Esophagus squamous epithelium (tissue), 5 donors: Measurements from ENCODE around the gene PTPN13. TPM values are rescaled to one million over a fixed set of nuclear protein-coding genes. Genes with fewer than 3 reads are reported as not detected.

Experiments used
- DNase-seq: peaks from one replicate; lab custom pipeline; 2025; lab: John Stamatoyannopoulos, UW
- H3K27ac ChIP-seq, 4 donors: fragments of 200-600 bp; sonication (generic); one replicate each; pipeline ENCODE4 v1.5.1; 2016 to 2019; ENCODE audit warnings: mild to moderate bottlenecking in 1 of 4
- H3K27me3 ChIP-seq, 4 donors: fragments of 200-600 bp; sonication (generic); 1 replicate in 3 of 4; 2 replicates in 1 of 4; pipeline versions ENCODE4 v1.5.1 to v1.6.0; 2017 to 2021; ENCODE audit warnings: antibody characterized with exemption in 1 of 4
- H3K36me3 ChIP-seq, 3 donors: fragments of 200-600 bp; sonication (generic); one replicate each; pipeline ENCODE4 v1.5.1; 2016 to 2019
- H3K4me1 ChIP-seq, 3 donors: fragments of 200-600 bp; sonication (generic); one replicate each; pipeline ENCODE4 v1.5.1; 2017 to 2019
- H3K4me3 ChIP-seq, 4 donors: fragments of 200-600 bp; sonication (generic); 1 replicate in 3 of 4; 2 replicates in 1 of 4; pipeline ENCODE4 v1.5.1; 2016 to 2019; ENCODE audit warnings: mild to moderate bottlenecking in 2 of 4, moderate library complexity in 1 of 4
- H3K9me3 ChIP-seq, 3 donors: fragments of 200-600 bp; sonication (generic); one replicate each; pipeline ENCODE4 v1.5.1; 2016 to 2019
- POLR2A ChIP-seq, 4 donors: fragments of 450-650 bp; IDR thresholded peaks; one replicate each; pipeline ENCODE4 v1.6.1; 2017; ENCODE audit warnings: antibody characterized with exemption in 4 of 4, mild to moderate bottlenecking in 4 of 4, moderate library complexity in 3 of 4
- WGBS, 2 donors: methylation state at CpG; one replicate each; pipeline ENCODE4 v1.1.5; 2018; 5-methylcytosine and 5-hydroxymethylcytosine counted together
- intact Hi-C: fragments of 100-400 bp; cut with DNase I; formaldehyde crosslinking; loops from one replicate; pipeline ENCODE4 v1.15.0; 2022
- total RNA-seq, 4 donors: library from RNA; depleted of rRNA; stranded (reverse); fragments of >200 nt; gene quantifications; one replicate each; pipeline ENCODE4 v1.1.0, GENCODE V29; 2016
- TF ChIP-seq, protein P1 (sequence below), 6 experiments: fragments of 450-650 bp in 4 of 6; fragments of 200-600 bp in 2 of 6; sonication (generic) in 2 of 6; IDR thresholded peaks; one replicate each; pipeline ENCODE4 v1.5.1; 2016 to 2019; ENCODE audit warnings: antibody characterized with exemption in 6 of 6, mild to moderate bottlenecking in 4 of 6, moderate library complexity in 4 of 6
- donor health status: DM: yes; HTN: yes; CAD: no.

The PTPN13 gene
- total RNA-seq, 4 donors from 2014 or later, result 44.8 to 94.9 (median 66.7) TPM

DNA sequence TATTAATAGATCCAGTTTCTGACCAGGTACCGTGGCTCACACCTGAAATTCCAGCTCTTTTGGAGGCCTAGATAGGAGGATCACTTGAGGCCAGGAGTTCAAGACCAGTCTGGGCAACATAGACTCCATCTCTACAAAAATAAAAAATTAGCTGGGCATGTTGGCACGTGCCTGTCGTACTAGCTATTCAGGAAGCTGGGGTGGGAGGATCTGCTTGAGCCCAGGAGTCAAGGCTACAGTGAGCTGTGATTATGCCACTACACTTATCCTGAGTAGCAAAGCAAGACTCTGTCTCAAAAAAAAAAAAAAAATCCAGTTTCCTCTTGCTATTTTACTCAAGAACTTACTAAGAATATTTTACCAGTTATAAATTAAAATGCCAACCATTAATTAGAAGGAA, 163.4 kb downstream of the PTPN13 start:
- no peak overlapping the region for H3K27ac ChIP-seq
- no peak for DNase-seq
- H3K4me3 ChIP-seq, result no peak overlapping the region
- H3K27me3 ChIP-seq, result no peaks in the 10 kb centered on the region
- H3K9me3 ChIP-seq, result no peaks in the 10 kb centered on the region
- no peak for TF ChIP-seq POLR2A (IDR thresholded peaks at IDR 0.05)
- TF ChIP-seq, protein P1, sequence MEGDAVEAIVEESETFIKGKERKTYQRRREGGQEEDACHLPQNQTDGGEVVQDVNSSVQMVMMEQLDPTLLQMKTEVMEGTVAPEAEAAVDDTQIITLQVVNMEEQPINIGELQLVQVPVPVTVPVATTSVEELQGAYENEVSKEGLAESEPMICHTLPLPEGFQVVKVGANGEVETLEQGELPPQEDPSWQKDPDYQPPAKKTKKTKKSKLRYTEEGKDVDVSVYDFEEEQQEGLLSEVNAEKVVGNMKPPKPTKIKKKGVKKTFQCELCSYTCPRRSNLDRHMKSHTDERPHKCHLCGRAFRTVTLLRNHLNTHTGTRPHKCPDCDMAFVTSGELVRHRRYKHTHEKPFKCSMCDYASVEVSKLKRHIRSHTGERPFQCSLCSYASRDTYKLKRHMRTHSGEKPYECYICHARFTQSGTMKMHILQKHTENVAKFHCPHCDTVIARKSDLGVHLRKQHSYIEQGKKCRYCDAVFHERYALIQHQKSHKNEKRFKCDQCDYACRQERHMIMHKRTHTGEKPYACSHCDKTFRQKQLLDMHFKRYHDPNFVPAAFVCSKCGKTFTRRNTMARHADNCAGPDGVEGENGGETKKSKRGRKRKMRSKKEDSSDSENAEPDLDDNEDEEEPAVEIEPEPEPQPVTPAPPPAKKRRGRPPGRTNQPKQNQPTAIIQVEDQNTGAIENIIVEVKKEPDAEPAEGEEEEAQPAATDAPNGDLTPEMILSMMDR (IDR thresholded peaks at IDR 0.05), result no peak
- WGBS, 2 donors, result 56 to 68% methylated on average over 3 of the region's 3 CpGs
- no peaks in the 10 kb centered on the region for H3K4me1 ChIP-seq
- peaks cover 0 to 77% (median 5%) of the 10 kb centered on the region in 3 donors for H3K36me3 ChIP-seq
- intact Hi-C loops, result no loop called here

DNA sequence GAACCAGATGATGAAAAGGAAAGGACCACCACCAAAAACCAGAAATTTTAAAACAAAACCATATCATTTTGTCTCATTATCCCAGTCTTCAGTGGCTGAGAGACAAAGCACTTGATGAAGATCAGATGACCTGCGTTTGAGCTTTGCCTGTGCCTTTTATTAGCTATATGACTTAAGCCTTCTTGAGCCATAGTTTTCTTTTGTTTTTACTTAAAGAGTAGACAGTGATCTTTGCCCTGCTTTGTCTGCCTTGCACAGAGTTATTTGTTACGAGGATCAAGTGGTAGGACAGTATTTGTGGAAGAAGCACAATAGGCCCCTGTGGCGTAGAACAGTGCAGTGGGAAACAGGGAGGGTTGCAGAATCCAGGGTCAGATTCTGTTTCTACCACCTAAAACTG, 165.2 kb downstream of the PTPN13 start:
- no peak overlapping the region for H3K4me3 ChIP-seq
- H3K36me3 ChIP-seq, result peaks cover 0 to 77% (median 0%) of the 10 kb centered on the region in 3 donors
- intact Hi-C loops, result no loop called here
- H3K27ac ChIP-seq, result no peak overlapping the region
- no peaks in the 10 kb centered on the region for H3K4me1 ChIP-seq
- DNase-seq, result no peak
- no peaks in the 10 kb centered on the region for H3K9me3 ChIP-seq
- TF ChIP-seq POLR2A (IDR thresholded peaks at IDR 0.05), result no peak
- TF ChIP-seq, protein P1 (IDR thresholded peaks at IDR 0.05), result no peak
- H3K27me3 ChIP-seq, result no peaks in the 10 kb centered on the region
- WGBS, 2 donors, result 95% methylated on average over 3 of the region's 3 CpGs

DNA sequence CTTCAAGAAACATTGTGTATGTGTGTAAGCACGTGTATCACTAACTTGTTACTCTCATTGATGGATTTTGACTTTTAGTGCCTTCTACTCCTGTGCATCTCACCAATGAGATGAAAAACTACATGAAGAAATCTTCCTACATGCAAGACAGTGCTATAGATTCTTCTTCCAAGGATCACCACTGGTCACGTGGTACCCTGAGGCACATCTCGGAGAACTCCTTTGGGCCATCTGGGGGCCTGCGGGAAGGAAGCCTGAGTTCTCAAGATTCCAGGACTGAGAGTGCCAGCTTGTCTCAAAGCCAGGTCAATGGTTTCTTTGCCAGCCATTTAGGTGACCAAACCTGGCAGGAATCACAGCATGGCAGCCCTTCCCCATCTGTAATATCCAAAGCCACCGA, 168.5 kb downstream of the PTPN13 start:
- TF ChIP-seq, protein P1 (IDR thresholded peaks at IDR 0.05), result no peak
- no peak for TF ChIP-seq POLR2A (IDR thresholded peaks at IDR 0.05)
- intact Hi-C loops, result no loop called here
- Histone ChIP-seq H3K27me3 (no peaks in the 10 kb centered on the region), H3K4me1 (no peaks in the 10 kb centered on the region), H3K4me3 (no peak overlapping the region), H3K9me3 (no peaks in the 10 kb centered on the region), H3K36me3 (peaks cover 0 to 94% (median 8%) of the 10 kb centered on the region in 3 donors), H3K27ac (no peak overlapping the region)
- 94 to 100% methylated on average over 2 to 4 of the region's 5 CpGs for WGBS, 2 donors
- no peak for DNase-seq

DNA sequence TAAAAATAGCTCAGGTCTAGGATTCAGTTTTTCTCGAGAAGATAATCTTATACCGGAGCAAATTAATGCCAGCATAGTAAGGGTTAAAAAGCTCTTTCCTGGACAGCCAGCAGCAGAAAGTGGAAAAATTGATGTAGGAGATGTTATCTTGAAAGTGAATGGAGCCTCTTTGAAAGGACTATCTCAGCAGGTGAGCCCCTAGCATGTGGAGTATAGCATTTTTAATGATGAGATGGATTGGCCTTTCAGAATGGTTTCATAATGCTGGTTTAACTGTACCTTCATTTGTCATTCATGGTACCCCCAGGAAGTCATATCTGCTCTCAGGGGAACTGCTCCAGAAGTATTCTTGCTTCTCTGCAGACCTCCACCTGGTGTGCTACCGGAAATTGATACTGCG, 175.7 kb downstream of the PTPN13 start:
- Histone ChIP-seq H3K4me3 (no peak overlapping the region), H3K36me3 (peaks cover 0 to 100% (median 15%) of the 10 kb centered on the region in 3 donors), H3K9me3 (no peaks in the 10 kb centered on the region), H3K4me1 (no peaks in the 10 kb centered on the region), H3K27me3 (no peaks in the 10 kb centered on the region), H3K27ac (no peak overlapping the region)
- TF ChIP-seq, protein P1 (IDR thresholded peaks at IDR 0.05), result no peak
- TF ChIP-seq POLR2A (IDR thresholded peaks at IDR 0.05), result no peak
- intact Hi-C loops, result no loop called here
- no peak for DNase-seq
- WGBS, 2 donors, result 94 to 99% methylated on average over 4 of the region's 4 CpGs

DNA sequence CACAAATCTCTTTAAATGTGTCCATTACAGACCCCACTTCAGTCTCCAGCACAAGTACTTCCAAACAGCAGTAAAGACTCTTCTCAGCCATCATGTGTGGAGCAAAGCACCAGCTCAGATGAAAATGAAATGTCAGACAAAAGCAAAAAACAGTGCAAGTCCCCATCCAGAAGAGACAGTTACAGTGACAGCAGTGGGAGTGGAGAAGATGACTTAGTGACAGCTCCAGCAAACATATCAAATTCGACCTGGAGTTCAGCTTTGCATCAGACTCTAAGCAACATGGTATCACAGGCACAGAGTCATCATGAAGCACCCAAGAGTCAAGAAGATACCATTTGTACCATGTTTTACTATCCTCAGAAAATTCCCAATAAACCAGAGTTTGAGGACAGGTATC, 177.0 kb downstream of the PTPN13 start:
- TF ChIP-seq, protein P1 (IDR thresholded peaks at IDR 0.05), result no peak
- TF ChIP-seq POLR2A (IDR thresholded peaks at IDR 0.05), result no peak
- peaks cover 0 to 100% (median 15%) of the 10 kb centered on the region in 3 donors for H3K36me3 ChIP-seq
- no peak for DNase-seq
- no peak overlapping the region for H3K27ac ChIP-seq
- no peaks in the 10 kb centered on the region for H3K27me3 ChIP-seq
- H3K4me3 ChIP-seq, result no peak overlapping the region
- intact Hi-C loops, result no loop called here
- H3K4me1 ChIP-seq, result no peaks in the 10 kb centered on the region
- H3K9me3 ChIP-seq, result no peaks in the 10 kb centered on the region
- WGBS, 2 donors, result 75 to 89% methylated on average over 1 of the region's 1 CpG
